M059J (cell line): Measurements from ENCODE around the gene KMO. TPM values are rescaled to one million over a fixed set of nuclear protein-coding genes. Genes with fewer than 3 reads are reported as not detected.
A peak's percentile ranks its signal among the peaks of the same experiment; 100 is the strongest.

ENCODE experiments used
- DNase-seq: peaks from one replicate; pipeline ENCODE4 v3.0.0-alpha.2; 2012; ENCODE audit warnings: low read depth
- total RNA-seq: library from RNA; depleted of rRNA; stranded (reverse); fragments of >200 nt; shearing (Covaris generic); gene quantifications from 2 replicates; pipeline ENCODE4 v1.2.3, GENCODE V29; 2014

Gene KMO
- total RNA-seq, 1 experiment from 2014 or later = 0.27 TPM

DNA sequence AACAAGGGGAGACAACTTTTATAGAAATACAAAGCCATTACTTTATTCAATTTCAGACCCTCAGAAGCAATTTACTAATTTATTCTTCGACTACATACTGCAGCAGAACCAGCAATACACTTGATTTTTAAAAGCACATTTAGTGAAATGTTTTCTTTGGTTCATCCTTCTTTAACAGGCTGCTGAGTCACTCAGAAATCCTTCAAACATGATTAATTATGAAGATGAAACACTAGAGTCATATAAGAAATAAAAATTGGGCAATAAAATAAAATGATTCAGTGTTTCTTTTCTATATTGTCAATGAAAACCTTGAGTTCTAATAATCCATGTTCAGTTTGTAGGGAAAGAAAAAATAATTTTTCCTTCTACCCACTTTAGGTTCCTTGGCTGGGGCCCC lies 61.0 kb downstream of the KMO start:
- peak; percentile 55 for DNase-seq

DNA sequence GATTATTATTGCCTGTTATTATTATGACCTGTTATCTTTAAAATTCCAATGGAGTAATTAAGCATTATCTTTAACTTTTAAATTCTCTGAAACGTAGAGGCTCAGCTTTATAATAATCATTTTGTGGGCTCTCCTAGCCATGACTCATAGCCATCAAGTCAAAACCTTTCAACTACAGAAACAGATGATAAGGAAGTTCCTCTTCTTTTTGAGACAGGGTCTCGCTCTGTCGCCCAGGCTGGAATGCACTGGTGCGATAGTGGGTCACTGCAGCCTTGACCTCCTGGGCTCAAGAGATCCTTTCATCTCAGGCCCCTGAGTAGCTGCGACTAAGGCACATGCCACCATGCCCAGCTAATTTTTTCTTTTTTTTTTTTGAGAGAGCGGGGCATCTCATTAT lies 64.5 kb downstream of the KMO start:
- no peak for DNase-seq

DNA sequence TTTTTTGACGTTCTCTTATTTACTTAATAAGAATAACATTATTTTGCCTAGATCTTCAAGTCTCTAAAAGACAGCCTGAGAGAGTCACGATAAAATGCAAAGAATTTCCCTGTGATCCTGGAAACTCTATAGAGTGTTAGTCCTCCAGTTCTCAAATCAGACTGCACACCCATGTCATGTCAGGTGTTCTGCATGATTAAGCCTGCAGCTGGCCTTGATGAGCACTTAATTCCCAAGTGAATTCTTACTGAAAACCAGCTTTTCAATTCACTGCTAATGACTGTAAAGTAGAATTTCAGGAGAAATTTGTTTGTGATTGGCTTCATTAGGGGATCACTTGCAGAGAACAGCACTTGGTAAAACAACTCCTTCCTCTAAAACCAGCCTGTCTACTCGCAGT lies 66.1 kb downstream of the KMO start:
- DNase-seq = no peak

DNA sequence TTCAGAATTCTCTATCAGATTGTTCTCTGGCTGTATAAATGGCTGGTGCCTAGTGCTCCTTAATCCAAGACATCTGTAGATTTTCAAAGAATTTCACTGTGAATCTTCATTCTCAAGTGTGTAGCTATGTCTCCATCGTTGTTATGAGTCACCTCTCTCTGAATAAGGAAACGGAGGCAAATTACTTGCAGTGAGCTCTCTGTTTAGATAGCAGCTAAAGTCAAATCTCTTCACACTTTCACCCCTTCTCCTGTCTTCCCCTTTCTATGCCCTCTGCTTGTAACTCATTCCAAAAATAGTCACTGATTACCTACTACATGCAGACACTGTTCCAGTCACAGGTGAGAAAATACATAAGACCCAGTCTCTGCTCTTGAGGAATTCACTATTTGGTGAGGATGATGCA lies 68.3 kb downstream of the KMO start:
- DNase-seq = peak; percentile 39

DNA sequence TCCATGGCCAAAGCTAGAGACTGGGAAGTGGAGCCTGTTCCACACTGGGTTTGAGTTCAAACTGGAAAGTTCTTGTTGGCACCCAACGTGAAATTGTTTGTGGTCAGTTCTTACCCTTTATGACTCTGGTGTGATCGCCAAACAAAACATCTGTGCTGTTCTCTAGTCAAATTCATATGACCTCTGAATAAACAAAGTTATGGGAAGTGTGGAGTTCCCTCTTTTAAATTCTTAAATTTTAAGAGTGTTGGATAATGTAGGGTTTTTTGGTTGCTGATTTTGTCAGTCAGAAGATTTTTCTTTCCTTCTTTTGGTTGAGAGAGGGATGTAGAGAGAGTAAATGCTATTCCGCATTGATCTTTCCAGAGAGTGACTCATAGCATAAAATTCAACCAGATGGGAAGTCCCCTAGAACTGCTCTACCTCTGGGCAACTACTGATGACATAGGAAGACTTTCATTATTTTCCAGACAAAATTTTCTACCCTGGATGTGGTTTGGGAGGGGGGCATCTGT lies 71.6 kb downstream of the KMO start:
- peak; percentile 82 for DNase-seq

DNA sequence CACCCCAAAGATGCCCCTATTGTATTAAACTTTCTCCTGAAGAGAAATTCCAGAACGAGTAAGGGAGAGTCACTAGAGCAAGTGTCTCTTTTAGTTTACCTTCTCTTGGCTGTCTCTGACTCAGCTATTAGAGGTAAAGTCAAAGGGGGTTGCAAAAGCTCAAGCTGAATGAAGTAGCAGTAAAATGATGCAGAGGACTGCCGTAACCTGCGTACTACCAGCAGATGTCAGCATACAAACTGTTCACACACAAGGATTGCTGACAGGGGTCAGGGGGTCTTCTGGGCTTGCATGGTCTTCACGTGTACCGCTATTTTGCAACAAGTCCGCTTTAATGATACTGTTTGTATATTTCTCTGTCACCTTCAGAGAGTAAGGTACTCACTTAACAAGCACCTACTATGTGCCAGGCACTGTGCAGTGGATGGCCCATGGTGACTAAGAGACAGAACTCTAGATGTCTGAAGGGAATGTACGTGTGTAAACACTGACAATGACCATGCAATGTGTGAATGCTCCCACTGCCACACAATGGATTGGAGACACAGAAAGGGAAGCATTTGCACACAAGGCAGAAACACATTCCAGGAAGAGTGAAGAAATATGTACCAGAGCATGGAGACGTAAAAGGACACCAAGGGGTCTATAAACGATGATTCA lies 73.1 kb downstream of the KMO start:
- peak; percentile 50 for DNase-seq

DNA sequence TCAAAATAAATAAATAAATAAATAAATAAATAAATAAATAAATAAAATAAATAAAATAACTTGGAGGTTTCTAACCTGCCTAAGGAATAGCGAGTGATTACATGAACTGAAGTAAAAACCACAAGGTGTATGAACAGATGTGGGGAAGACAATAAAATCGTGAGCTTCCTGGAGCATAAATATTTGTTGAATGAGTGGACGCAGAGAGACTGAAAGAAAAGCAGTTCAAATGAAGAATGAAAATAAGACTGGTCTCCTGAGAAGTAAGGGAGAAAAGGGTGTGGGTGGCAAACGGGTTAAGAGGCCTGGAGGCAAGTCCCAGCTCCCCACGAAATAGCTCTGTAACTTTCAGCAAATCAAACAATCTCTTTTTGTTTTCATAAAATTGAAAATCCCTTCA lies 74.4 kb downstream of the KMO start:
- peak; percentile 86 for DNase-seq

DNA sequence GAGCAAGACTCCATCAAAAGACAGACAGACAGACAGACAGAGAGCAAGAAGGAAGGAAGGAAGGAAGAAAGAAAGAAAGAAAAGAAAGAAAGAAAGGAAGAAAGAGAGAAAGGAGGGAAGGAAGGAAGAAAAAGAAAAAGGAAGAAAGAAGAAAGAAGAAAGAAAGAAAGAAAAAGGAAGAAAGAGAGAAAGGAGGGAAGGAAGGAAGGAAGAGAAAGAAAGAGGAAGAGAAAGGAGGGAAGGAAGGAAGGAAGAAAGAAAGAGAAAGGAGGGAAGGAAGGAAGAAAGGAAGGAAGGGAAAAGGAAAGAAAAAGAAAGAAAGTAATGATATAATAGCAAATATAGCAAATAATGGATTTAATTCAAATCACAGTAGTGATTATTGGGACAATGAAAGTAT lies 75.3 kb downstream of the KMO start:
- DNase-seq = no peak

DNA sequence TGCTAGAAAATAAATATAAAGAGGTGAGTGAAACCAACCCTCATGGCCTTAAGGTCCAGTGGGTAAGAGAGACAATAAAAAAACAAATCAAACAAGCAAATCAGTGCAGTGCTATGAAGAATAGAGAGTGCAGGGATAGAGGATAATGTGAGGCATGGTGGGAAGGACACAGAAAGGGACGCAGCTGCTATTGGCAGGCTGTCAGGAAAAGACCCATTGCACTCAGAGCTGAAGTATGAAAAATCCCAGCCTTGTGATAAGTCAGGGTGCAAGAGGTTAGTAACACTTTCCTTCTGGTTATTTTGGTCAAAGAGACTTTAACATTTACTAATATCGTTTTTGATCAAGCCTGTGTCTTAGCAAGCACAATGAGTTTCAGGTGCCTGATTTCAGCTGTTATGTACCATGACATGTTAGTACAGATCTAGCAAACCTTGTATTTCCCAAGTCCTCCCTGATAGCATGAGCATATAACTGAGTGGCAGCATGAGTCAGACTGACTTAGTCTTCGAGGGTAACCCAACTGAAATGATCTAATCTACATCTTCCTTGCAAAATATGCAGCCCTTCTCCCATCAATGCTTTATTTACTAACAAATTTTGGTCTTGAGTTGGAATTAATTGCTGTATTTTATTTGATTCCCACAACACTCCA lies 76.3 kb downstream of the KMO start:
- DNase-seq = peak; percentile 79

DNA sequence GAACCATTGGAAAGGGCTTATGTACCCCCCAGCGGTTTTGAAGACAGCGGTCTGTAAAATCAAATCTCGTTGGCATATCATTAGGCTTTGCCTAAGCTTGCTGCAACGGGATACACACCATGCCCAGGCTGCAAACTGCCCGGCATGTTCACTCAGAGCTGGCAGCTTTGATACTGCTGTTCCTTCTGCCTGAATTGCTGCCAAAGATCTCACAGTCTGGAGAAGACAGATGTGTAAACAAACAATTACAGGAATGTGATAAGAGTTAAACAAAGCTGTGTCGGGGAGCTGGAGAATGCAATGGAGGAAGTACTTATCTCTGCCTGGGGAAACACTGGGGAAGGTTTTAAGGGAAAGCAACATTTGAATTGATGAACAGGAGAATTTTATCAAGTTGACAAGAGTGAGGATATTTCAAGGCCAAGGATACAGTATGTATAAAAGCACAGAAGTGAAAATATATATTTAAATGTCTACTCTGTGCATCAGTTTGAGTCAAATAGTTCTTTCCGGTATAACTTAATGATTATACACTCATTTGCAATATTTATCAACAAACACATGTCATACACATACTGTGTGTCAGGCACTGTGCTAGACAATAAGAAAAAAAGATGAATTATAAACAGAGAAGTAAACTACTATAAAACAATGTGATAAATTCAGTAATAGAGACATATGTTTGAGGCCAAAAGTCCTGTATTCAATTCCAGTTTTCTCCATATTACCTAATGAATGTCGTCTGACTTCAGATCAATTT lies 78.1 kb downstream of the KMO start:
- peak; percentile 88 for DNase-seq

DNA sequence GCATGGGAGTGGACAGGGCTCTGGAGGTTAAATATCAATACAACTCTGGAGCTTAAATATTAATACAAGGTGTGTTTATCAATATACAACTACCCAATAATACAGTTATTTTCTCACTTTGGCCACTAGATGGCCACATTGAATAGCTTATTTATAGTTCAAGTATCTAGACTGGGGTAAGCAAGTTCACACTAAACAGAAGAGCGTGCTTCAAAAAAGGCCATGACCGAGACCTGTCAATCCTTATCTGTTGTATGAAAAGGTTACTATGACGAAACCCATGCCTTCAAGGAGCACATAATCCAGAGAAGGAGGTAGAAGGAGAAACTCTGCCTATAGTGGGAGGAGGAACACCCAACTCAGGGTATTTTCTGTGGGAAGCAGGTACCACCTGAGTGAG lies 78.9 kb downstream of the KMO start:
- DNase-seq = peak; percentile 79

DNA sequence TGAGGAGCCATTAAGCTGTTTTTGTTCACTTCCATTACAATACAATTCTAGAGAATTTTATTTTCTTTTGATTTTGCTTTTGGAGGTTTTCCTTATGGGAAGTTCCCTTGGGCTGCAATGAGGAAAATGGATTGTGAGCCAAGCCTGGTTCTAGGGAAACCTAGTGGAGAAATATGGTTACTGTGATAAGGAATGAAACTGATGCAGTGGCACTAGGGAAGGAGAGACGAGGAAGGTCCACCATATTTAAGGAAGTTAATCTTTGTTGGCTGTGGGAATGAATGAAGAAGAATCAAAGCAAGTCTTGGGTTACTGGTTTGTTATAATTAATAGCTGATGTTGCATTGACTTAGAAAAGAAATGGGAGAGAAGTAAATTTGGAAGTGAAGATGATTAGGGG lies 79.6 kb downstream of the KMO start:
- DNase-seq = no peak

DNA sequence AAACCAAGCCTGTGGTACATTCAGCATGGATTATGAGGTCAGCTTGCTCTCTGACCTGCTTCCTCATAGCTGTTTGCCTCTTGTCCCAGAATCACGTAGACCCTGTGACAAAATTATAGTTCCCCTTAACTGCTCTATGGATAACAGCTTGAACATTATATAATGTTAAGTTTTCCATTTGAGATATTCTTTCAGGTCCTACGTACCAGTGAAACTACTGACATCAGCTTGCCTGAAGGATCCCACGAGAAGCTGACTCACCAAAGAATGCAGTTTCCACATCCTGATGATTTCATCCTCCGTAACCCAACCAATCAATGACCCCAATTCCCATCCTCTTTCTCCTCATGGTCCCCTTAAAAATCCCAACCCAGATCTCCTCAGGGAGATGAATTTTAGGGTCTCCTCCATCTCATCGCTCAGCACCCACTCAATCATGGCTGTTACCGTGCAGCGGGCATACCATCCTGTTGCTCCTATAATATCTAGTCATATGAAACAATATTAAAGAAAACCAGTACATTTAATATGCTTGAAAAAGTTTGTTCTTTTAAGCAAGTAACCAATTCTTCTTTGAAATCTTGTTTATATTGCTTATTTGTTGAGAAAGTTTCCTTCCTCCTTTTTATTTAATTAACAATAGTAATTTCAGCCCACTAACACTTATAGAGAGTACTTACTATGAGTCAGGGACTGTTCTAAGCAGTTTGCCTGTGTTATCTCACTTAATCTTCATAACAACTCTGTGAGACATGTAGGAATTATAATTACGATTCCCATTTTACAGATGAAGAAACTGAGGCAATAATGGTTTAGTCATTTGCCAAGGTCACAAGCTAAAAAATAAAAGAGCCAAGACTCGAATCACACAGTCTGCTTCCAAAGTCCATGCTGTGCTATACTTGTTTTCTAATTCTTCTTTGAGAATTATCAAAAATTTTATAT lies 80.6 kb downstream of the KMO start:
- peak; percentile 90 for DNase-seq

DNA sequence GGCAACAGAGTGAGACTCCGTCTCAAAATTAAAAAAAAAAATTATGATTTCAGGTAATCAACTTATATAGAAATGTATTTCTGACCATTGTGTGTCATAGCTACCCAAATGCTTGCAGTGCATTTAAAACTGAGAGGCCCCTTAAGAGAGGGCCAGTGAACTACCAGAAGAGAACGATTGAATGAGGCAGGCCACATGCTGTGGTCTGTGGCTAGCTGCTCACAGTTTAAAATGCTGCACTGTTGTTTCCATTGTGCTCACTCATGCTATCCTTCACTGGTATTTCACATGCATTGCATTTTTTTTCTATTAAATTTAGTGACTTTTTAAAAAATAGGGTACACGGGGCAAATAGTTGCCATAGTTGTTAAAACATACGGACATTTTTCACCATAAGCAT lies 82.0 kb downstream of the KMO start:
- DNase-seq = peak; percentile 31

DNA sequence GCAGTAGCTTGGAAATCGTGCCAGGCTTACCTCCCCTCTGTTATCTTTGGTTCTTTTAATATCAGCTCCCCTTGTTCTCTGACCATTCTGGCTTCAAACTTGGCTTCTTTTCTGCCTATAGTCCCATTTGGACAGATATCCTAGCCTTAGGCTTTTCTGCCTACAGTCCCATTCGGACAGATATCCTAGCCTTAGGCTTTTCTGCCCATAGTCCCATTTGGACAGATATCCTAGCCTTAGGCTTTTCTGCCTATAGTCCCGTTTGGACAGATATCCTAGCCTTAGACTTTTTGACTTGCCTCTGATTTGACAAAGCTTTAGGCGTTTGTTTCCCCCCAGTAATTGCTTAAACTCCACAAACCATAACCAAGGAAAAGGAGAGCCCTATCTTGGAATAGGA lies 82.4 kb downstream of the KMO start:
- no peak for DNase-seq

DNA sequence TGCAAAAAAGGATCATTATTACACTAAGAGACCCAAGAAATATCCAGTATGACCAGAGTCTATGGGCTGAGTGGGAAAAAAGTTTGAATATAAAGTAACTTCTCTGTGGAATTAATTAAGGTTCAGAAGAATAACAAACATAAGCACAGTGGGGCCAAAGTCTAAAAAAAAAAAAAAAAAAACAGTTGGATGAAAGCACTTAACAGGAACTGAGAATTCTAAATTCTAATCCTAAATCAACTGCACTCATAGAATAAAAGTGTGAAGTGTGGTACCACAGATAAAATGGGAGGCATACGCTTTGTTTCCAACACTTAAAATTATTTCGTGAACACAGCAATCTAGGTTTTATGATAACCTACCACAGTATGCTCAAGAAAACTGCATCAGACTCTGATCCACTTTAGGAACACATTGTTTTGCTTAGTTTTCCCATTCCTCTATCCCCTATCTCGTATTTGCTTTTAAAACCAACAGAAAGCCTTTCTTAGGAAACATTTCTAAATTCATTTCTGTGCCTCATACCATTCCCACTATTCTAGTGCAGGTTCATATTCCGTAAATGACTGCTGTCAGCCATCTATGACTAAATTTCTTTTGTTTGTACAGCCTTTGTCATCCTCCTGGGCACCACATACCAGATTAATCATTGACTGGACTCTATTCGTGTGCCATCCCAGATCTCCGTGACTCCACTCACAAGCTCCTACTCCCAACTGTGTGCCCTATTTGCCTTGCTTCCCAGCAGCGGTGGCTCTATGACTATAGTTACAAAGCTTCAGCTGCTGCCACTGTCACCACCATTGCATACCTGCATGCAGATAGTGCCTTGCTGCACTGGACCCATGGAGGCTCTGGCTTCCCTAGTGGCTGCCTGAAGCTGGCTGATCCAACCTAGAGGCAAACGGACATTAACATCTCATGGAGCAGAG lies 83.1 kb downstream of the KMO start:
- peak; percentile 71 for DNase-seq

DNA sequence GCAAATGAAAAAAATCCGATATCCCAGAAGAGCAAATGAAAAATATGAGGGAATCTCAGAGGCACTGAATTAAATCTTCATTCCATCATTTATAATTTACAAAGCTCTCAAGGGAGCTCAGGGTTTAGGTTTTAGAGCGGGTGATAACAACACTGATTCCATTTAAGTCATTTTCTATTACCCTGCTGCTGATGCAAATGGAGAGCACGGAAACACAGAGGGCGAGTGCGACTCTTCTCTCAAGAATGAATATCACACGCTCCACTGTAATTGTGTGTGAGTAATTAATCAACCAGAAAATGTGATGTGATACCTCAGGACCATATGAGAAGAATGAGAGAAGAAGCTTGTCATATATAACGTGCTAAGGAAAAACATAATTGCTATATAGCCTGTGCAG lies 85.2 kb downstream of the KMO start:
- DNase-seq = no peak

DNA sequence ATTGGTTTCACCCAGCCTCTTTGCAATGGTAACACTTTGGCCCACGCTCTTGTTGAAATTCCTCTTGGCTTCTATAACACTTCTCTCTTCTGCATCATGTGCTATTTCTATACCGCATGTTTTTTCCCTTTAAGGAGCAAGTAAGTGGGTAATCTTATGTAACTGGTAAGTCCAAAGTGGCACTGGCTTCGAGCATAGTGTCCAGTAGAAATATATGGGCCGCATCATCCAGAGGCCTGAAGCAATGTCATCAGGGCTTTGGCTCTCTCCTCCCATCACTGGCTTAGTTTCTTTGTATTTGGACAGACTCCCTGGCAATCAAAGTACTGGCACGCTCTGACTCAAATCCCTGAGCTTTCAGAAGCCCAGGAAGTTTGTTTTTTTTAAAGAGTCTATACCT lies 90.5 kb downstream of the KMO start:
- DNase-seq = no peak

DNA sequence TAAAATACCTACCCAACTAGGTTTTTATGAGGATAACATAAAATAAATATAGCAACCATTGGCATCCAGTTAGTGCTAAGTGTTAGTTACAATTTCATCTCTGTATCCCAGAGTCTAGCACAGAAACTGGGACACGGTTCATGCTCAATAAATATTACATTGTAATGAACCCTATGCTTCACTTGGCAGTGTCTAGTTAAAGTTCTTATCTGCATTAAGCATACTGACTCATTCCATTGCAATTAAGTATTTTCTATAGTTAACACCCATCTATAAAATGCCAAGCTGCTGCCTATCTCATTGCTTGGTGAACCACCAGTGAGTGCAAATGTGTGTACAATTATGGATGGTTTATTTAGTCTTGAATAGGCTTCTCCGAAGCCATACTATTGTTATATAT lies 92.8 kb downstream of the KMO start:
- DNase-seq = no peak

DNA sequence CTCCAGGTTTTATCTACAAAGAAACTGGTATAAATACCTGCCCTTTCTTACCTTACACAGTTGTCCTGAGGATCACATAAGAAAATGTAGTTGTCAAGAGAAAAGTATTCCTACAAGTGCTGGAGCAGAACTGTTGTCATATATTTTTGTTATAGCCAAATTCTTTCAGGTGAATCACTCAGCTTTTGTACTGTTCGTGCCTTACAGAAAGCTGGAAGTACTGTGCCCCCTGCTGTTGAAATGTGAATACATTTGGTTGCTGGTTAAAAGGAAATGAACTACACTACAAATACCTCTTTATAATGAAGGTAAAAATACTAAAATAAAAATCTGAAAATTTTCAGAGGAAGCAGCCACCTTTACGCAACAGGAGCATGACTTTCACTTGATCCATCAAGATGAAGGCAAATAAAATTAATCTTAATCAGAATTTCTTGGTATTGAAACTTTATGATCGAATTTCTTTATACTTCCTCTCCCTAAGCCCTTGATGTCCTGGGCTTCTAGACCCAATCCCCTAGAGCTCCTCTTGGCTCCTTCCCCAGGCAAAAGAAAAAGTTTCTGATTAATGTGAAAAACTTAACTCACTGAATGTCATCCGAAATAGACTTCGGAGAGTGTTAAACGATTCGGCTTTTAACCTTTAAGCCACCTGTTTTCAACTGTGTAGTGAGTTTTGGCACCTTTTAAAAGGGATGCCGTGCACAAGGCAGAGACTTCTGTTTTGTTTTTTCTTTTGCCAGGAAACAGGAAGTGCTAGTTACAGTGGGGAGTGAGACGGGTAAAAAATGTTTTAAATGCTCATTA lies 95.5 kb downstream of the KMO start:
- peak; percentile 78 for DNase-seq
